Prostate gland (tissue), 2 donors: ENCODE measurements around the gene ACE.

Experiments used
- POLR2A ChIP-seq: fragments of 450-650 bp; IDR thresholded peaks from one replicate; pipeline ENCODE4 v1.6.1; 2016; ENCODE audit warnings: antibody characterized with exemption, mild to moderate bottlenecking
- POLR2AphosphoS5 ChIP-seq: sonication (generic); formaldehyde crosslinking; IDR thresholded peaks from one replicate; pipeline ENCODE4 v1.6.1; 2017; ENCODE audit warnings: antibody characterized with exemption
- TF ChIP-seq, protein P1 (sequence below), 4 experiments: fragments of 200-600 bp in 2 of 4; fragments of 450-650 bp in 2 of 4; sonication (generic) in 2 of 4; IDR thresholded peaks; 1 replicate in 3 of 4; 2 replicates in 1 of 4; pipeline ENCODE4 v1.5.1; 2016 to 2019; ENCODE audit warnings: antibody characterized with exemption in 4 of 4, mild to moderate bottlenecking in 2 of 4, moderate library complexity in 2 of 4

DNA sequence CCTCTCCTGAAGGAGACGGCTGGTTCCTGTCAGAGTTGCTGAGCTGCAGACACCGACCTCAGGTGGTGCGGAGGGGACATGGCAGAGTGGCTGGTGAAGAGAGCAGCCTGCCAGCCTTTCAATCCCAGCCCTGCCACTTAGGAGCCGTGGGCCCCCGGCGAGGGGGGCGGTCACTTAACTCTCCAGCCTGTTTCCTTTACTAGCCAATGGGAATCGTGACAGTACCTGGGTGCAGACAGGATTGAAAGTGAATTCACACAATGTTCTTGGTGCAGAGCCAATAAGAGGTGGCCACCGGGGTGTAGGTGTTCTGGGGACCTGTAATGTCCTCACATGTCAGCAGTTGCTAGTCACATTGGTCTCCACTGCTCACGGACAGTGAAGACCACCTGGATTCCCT is 13.5 kb downstream of the ACE start:
- TF ChIP-seq, protein P1, sequence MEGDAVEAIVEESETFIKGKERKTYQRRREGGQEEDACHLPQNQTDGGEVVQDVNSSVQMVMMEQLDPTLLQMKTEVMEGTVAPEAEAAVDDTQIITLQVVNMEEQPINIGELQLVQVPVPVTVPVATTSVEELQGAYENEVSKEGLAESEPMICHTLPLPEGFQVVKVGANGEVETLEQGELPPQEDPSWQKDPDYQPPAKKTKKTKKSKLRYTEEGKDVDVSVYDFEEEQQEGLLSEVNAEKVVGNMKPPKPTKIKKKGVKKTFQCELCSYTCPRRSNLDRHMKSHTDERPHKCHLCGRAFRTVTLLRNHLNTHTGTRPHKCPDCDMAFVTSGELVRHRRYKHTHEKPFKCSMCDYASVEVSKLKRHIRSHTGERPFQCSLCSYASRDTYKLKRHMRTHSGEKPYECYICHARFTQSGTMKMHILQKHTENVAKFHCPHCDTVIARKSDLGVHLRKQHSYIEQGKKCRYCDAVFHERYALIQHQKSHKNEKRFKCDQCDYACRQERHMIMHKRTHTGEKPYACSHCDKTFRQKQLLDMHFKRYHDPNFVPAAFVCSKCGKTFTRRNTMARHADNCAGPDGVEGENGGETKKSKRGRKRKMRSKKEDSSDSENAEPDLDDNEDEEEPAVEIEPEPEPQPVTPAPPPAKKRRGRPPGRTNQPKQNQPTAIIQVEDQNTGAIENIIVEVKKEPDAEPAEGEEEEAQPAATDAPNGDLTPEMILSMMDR (IDR thresholded peaks at IDR 0.05): no peak
- TF ChIP-seq POLR2A (no peak), POLR2AphosphoS5 (no peak)
